Measurements from ENCODE around the gene POC1A. TPM values are rescaled to one million over a fixed set of nuclear protein-coding genes. Genes with fewer than 3 reads are reported as not detected.
A peak's percentile ranks its signal among the peaks of the same experiment; 100 is the strongest.

The POC1A gene
- total RNA-seq, 6 donors from 2014 or later, result 1.0 to 4.2 (median 2.8) TPM

GRCh38 chr3:52190294-52191074 is 36.3 kb upstream of the POC1A start:
- TF ChIP-seq EP300 (IDR thresholded peaks at IDR 0.05), result no peak
- no peak for TF ChIP-seq CTCF (IDR thresholded peaks at IDR 0.05)
- no peak for TF ChIP-seq POLR2AphosphoS5 (IDR thresholded peaks at IDR 0.05)
- peak in 1 of 4 donors; percentile 9 for TF ChIP-seq POLR2A (IDR thresholded peaks at IDR 0.05)
- peak; percentile 36 to 61 for ATAC-seq (ENCODE audit: low FRiP score in 2 of 2)
- Histone ChIP-seq H3K4me1 (peaks cover 31 to 41% (median 36%) of the 10 kb centered on the region in 4 donors), H3K9me3 (no peaks in the 10 kb centered on the region), H3K27me3 (no peaks in the 10 kb centered on the region), H3K27ac (peak overlapping the region; percentile 20 to 70 (median 54)), H3K4me3 (no peak overlapping the region), H3K36me3 (no peaks in the 10 kb centered on the region)
- 52 to 59% methylated on average over 9 of the region's 9 CpGs for WGBS, 2 donors
- DNase-seq, result peak; percentile 50 to 84

GRCh38 chr3:52188556-52188955 is 34.3 kb upstream of the POC1A start:
- Histone ChIP-seq H3K4me3 (no peak overlapping the region), H3K27me3 (no peaks in the 10 kb centered on the region), H3K9me3 (no peaks in the 10 kb centered on the region), H3K27ac (peak overlapping the region in 2 of 4 donors; percentile 23 to 70), H3K4me1 (peaks cover 17 to 23% (median 21%) of the 10 kb centered on the region in 4 donors), H3K36me3 (no peaks in the 10 kb centered on the region)
- DNase-seq (no peak), ATAC-seq (ENCODE audit: low FRiP score in 2 of 2) (no peak)
- WGBS, 2 donors, result 75 to 100% methylated on average over 1 of the region's 1 CpG
- TF ChIP-seq POLR2AphosphoS5 (IDR thresholded peaks at IDR 0.05), result no peak
- TF ChIP-seq EP300 (IDR thresholded peaks at IDR 0.05), result no peak
- no peak for TF ChIP-seq CTCF (IDR thresholded peaks at IDR 0.05)

- Histone ChIP-seq H3K9me3 (no peaks in the 10 kb centered on the region), H3K27ac (no peak overlapping the region), H3K27me3 (no peaks in the 10 kb centered on the region), H3K4me1 (peaks cover 17 to 23% (median 20%) of the 10 kb centered on the region in 4 donors), H3K36me3 (no peaks in the 10 kb centered on the region), H3K4me3 (no peak overlapping the region)
- DNase-seq (no peak), ATAC-seq (ENCODE audit: low FRiP score in 2 of 2) (no peak)
- WGBS, 2 donors, result 84 to 87% methylated on average over 9 of the region's 9 CpGs
- TF ChIP-seq POLR2A (IDR thresholded peaks at IDR 0.05) (no peak), POLR2AphosphoS5 (IDR thresholded peaks at IDR 0.05) (no peak), EP300 (IDR thresholded peaks at IDR 0.05) (no peak), CTCF (IDR thresholded peaks at IDR 0.05) (no peak)
Observed at GRCh38 chr3:52186729-52187128, 32.5 kb upstream of the POC1A start.

GRCh38 chr3:52185837-52186236 is 31.6 kb upstream of the POC1A start:
- Histone ChIP-seq H3K4me1 (peaks cover 10 to 17% (median 15%) of the 10 kb centered on the region in 4 donors), H3K4me3 (no peak overlapping the region), H3K36me3 (no peaks in the 10 kb centered on the region), H3K27ac (no peak overlapping the region), H3K9me3 (no peaks in the 10 kb centered on the region), H3K27me3 (no peaks in the 10 kb centered on the region)
- TF ChIP-seq POLR2AphosphoS5 (IDR thresholded peaks at IDR 0.05), result no peak
- TF ChIP-seq EP300 (IDR thresholded peaks at IDR 0.05), result no peak
- no peak for TF ChIP-seq POLR2A (IDR thresholded peaks at IDR 0.05)
- no peak for TF ChIP-seq CTCF (IDR thresholded peaks at IDR 0.05)
- 56 to 75% methylated on average over 3 of the region's 3 CpGs for WGBS, 2 donors
- DNase-seq (no peak), ATAC-seq (ENCODE audit: low FRiP score in 2 of 2) (peak in 1 of 2 donors; percentile 35)

GRCh38 chr3:52185311-52185710 is 31.1 kb upstream of the POC1A start:
- Histone ChIP-seq H3K27me3 (no peaks in the 10 kb centered on the region), H3K4me3 (no peak overlapping the region), H3K9me3 (no peaks in the 10 kb centered on the region), H3K36me3 (no peaks in the 10 kb centered on the region), H3K4me1 (peaks cover 5 to 12% (median 9%) of the 10 kb centered on the region in 4 donors), H3K27ac (no peak overlapping the region)
- TF ChIP-seq POLR2AphosphoS5 (IDR thresholded peaks at IDR 0.05) (no peak), POLR2A (IDR thresholded peaks at IDR 0.05) (no peak), EP300 (IDR thresholded peaks at IDR 0.05) (no peak), CTCF (IDR thresholded peaks at IDR 0.05) (no peak)
- ATAC-seq (ENCODE audit: low FRiP score in 2 of 2) (no peak), DNase-seq (no peak)
- WGBS, 2 donors, result 96 to 100% methylated on average over 3 to 6 of the region's 6 CpGs

Measured in upper lobe of left lung (tissue), 6 donors.